ENCODE results near the gene GMPPA.

Gene GMPPA

DNA sequence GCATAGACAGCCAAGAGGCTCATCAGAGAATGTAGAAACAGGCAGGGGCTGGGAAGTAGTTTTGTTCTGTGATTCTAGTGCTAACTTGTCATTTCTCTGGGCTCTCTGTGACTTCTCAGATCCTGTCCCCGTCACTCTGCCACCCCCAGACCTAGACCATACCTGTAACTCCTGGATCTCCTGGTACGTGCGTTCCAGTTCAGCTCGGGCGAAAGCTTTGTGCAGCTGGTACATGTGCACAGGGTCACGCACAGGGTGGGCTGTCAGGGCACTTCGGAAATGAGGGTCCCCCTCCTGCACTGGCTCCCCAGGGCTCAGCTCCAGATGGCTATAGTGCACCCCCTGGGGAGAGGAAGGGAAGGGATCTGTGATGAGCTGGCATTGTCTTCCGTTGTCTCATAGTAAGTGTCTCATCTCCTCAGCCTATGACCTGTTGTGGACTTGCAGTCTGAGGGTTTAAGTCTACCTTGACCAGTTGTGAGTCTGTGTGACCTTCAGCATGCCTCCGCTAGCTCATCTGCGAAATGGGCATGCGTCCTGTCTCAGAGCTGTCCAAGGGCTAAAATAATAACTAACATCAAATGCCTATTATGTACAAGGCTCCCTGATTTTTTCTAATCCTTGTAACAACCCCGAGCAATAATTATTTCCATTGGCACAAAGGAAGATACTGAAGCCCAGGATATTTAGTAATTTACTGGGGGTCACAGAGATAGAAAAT lies 42.3 kb downstream of the GMPPA start:
- DNase-seq (ENCODE audit: low spot score), result no peak

DNA sequence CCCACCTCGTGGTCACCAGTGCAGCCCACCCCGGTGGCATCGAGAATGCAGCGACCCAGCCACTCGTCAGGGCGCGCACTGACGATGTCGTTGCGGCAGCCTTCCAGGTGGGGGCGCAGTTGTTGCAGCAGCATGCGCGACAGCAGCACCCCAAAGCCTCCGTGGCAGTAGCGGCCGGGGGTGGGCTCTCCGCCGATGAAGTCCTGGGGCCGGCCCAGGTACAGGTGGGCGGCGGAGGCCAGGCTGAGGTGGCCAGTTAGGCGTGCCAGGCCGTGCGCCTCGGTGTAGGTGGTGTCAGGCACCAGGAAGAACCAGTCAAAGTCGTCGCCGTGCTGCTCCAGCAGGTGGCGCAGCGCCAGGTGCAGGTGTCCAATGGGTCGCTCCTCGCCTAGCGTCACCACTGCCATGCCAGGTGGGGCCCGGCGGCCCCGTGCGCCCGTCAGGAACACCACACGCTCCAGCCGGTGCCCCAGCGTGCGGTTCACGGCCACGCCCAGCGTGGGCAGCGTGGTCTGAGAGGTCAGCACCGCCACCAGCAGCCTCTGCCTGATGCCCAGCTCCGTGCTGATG lies 43.0 kb downstream of the GMPPA start:
- peak; percentile 86 for DNase-seq (ENCODE audit: low spot score)

DNA sequence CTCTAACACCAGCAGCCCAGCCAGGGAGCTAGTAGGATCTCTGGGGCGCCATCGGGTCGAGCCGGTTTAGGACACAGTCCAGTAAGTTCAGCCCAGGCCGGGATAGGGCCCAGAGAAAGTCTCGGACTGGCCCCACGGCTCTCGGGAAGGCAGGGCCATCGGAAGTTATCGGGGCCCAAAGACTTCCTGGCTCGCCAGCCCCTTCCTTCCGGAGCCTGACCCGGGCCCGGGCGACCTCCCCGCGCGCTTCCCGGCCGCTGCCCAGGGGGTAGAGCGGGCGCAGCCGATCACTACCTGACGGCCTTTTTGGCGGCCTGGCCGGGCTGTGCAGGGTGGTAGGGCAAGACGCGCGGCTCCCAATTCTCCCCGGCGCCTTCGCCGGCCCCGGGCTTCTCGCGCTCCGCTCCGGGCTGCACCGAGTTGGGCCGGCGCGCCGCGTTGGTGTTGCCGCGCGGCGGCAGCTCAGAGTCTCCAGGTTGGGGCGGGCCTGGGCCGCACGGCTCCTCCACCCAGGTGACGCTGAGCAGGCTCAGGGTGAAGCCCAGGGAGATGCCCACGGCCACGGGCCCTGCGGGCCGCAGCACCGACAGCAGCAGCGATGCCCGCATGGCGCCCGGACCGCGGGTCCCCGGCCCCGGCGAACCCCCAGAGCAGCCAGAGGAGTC lies 44.4 kb downstream of the GMPPA start:
- no peak for DNase-seq (ENCODE audit: low spot score)

DNA sequence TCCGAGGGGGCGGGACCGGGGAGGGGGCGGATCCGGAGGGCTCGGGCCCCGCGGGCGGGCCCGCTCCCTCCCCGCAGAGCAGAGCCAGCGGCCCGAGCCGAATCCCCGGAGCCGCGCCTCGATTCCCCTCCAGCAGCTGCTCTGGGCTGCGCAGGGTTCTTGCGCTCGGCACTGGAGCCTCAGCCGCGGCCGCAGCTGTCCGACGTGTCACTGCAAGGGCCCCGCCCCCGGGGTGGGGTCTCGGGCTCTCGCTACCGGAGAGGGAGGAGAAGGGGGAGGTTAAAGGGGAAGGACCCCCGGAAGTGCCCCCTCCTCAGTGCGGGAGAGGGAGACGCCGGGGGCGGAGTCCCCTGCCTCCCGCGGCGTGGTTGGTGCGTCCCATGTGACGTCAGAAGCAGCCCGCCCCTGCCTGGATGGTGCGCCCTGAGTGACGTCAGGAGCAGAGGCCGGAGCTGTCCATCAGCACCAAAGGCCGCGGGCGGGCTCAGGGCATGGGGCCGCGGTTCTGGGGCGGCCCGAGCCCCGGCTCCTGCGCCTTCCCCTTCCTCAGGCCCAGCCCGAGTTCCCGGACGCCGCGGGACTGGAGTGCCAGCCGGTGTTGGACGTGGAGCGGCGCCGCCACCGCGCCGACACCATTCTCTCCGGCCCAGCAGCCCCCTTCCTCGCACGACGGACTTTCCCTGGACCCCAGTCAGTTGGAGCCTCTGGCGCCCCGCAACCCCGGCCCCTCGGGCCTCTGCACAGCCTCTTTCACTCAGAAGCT lies 45.1 kb downstream of the GMPPA start, which contains the start of the genes CHPF and TMEM198:
TSS of gene CHPF (minus strand) at position 214 of the 763 bp plus-strand sequence. CDS start 271 bp downstream, outside the sequence.
TSS of gene TMEM198 (plus strand) at position 433 of the 763 bp plus-strand sequence. CDS start 700 bp downstream, outside the sequence.
- peak; percentile 96 for DNase-seq (ENCODE audit: low spot score)

DNA sequence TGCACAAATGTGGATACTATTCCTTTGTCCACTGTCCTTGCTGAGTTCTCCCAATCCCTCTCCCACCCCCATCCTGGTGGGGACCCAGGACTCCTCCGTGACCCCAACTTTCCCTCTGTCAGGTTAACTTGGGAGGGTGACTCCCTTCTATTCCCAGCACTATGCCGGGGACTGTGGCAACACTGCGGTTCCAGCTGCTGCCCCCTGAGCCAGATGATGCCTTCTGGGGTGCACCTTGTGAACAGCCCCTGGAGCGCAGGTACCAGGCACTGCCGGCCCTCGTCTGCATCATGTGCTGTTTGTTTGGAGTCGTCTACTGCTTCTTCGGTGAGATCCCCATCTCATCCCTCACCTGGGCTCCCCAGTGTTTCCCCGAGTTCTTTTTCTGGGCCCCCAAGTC lies 45.9 kb downstream of the GMPPA start:
- no peak for DNase-seq (ENCODE audit: low spot score)

DNA sequence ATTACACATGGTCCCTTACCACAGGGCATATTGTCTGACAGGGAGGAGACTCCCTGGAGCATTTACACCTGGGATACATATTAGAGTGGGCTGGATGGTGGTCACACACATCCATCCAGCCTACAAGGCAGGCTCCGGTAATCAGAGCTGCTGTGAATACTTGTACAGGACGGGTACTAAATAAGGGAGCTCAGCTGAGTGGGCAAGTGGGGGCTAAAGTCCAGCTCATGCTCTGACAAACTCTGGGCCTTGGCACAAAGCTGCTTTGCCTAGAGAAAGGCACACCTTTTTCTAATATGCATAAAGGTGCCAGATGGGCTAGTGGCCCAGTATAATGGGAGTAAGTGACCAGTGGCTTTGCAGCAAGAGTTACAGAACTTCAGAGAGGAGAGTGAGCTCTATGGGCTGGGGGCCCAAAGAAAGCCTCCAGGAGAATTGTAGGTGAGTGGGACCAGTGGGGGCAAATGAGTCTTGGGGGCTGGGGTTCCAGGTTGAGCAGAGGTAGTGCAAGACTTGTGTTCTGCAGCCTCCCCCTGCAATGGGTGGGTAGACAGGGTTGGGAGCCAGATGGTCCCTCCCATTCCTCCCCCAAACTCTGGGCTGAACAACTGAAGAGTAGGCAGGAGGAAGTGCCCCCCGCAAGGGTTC lies 46.7 kb downstream of the GMPPA start:
- DNase-seq (ENCODE audit: low spot score), result no peak

DNA sequence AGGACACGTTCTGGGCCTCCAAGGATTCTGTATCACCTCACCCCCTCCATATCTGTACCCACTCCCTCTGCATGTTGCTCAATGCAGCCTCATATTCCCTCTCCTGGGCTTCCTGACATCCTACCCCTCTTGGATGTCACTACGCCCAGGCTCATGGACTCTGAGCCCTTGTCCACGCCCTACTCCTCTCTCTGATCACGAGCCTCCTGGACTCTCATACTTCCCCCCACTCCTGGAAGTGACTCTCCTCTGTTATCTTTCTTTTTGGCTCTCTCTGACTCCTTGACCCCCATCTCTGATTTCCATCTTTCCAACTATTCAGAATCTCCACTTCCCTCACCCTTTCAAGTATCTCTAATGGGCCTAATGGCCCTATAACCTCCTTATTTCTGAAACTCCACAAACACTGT lies 47.3 kb downstream of the GMPPA start:
- DNase-seq (ENCODE audit: low spot score), result no peak

DNA sequence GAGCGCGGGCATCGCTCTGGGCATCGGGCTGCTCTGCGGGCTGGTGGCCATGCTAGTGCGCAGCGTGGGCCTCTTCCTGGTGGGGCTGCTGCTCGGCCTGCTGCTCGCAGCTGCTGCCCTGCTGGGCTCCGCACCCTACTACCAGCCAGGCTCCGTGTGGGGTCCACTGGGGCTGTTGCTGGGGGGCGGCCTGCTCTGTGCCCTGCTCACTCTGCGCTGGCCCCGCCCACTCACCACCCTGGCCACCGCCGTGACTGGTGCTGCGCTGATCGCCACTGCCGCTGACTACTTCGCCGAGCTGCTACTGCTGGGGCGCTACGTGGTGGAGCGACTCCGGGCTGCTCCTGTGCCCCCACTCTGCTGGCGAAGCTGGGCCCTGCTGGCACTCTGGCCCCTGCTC lies 48.9 kb downstream of the GMPPA start:
- no peak for DNase-seq (ENCODE audit: low spot score)

DNA sequence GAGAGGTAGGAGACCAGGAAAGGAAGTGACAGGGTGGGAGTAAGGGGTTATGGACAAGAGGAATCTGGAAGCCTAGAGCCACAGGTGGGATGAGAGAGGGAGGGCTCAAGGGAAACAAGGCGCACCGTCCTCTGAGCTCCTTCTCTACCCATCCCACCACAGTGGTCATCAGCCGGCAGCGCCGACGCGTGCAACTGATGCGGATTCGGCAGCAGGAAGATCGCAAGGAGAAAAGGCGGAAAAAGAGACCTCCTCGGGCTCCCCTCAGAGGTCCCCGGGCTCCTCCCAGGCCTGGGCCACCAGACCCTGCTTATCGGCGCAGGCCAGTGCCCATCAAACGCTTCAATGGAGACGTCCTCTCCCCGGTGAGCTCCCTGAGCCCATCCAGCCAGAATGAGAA lies 50.3 kb downstream of the GMPPA start:
- no peak for DNase-seq (ENCODE audit: low spot score)

DNA sequence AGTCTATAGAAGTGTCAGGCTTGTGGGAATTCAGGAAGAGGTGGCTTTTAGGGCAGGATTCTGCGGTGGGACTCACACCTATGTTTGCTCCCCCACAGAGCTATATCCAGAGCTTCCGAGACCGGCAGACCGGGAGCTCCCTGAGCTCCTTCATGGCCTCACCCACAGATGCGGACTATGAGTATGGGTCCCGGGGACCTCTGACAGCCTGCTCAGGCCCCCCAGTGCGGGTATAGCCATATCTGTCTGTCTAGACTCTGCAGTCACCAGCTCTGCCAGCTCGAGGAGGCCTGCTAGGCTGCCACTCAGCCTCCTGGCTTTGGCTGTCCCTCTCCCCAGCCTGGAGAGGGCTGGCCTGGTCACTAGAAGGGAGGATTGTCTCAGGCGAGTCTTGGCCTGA lies 50.9 kb downstream of the GMPPA start:
- DNase-seq (ENCODE audit: low spot score), result no peak

DNA sequence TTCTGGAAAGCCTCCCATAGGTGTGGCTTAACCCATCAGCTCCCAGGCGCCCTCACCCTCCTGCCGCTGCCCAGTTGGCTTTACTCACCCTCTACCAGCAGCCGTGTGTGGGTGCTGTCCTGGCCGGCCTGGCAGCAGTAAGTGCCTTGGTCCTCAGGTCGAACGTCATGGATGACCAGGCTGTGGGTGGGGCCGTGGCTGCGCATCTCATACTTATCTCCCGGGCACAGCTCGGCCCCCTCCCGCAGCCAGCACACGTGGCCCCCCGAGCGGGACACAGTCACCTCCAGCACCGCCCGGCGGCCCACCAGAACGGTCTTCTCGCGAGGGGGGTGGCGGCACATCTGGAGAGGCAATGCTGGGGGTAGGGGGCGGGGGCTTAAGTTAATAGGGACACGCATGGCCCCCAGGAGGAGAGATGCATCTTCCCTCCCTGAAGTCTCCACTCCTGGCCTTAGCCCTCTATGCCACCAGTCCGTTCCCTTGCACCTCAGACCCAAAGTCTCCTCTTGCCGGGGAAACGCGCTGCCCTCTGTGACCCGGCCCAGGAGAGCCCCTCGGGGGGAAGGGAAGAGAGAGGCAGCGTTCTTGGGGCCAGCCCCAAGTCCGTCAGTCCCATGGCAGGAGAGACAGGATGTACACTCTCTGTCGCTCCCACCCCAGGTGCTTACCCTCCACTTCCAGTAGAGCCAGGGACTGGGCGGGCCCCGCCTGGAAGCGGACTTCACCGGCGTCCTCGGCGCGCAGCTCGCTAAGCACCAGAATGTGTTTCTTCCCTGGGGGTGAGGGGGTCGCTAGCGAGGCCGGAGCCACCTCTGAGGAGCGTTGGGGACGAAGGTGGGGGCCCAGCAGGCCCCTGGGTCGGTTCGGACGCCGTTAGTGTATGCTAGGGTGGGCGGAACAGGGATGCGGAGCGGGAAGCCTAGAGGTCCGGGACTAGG lies 53.0 kb downstream of the GMPPA start:
- DNase-seq (ENCODE audit: low spot score), result peak; percentile 52

DNA sequence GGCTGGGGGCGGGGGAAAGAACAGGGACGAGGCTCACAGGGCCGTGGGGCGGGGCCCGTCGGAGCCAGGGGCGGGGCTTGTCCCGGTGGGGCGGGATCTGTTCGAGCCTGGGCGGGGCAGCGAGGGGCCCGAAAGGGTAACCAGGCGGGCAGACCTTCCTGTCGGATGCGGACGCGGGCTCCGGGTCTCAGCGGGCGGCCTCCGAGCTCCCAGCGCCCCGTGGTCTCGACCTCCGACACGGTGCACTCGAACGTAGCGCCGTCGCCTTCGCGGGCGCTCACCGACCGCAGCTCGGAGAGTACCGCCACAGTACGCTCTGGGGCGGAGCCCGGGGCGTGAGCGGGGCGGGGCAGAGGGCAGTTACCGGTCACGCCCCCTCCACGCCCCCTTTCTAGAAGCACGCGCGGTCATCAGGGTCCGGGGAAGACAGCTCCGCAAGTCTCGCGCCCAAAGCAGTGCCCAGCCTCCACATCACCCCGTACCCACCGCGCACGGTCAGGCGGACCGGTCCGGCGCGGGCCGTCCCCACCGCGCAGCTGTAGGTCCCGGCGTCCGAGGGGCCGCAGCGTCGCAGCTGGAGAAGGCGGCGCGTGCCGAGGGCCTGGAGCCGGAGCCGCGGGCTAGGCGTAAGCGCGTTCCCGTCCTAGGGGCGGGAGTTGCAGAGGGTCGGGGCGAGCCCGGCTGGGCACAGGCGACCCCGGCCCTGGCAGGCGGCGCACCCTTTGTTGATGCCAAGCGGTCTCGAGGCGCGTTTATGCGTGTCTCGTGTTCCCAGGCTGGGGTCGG lies 53.9 kb downstream of the GMPPA start:
- DNase-seq (ENCODE audit: low spot score), result peak; percentile 92

DNA sequence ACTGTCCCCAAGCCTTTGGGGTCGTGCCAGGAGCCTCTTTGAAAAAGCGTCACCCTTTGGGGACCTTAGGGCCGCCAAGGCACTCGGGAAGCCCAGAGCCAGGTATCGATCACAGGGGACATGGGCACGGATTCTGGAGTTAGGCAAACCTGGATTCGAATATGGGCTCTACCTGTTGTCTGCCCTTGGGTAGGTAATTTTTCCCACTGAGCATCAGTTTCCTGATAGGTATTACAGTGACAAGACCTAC lies 54.4 kb downstream of the GMPPA start:
- no peak for DNase-seq (ENCODE audit: low spot score)

DNA sequence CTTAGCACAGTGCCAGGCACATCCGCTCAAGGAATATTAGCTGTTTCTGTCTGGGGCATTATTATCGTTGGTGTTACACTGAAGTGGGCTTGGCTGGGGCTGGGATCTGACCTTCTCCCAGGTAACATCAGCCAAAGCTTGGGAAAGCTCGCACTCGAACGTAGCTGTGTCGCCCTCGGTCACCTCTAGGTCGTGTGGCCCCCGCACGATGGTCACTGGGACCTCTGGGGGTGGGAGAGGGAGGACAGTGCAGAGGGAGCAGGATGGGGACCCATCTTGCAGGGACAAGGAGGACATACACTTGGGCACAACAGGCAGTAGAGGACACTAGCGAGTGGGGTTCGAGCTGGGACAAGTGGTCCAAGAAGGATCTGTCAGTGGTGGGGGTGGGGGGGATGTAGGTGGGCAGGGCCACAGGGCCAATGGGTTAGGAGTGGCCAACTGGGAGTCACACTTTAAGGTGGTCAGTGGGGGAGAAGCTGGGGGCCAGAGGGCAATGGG lies 54.8 kb downstream of the GMPPA start:
- DNase-seq (ENCODE audit: low spot score), result no peak

DNA sequence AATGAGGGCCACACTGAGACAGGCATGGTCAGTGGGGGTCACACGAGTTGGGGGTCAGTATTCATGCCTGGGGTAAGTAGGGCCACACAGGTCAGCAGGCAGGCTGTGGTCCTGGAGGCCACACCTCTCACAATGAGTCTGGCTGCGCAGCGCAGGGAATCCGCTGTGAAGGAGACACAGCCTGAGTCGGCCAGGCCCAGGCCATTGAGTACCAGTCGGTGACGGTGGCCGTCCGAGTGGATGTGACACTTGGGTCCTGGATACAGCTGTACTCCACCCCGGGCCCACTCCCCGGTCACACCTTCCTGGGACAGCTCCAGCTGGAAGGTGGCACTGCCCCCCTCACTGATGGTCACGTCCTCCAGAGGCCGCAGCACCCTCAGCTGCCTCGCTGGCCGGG lies 55.7 kb downstream of the GMPPA start:
- no peak for DNase-seq (ENCODE audit: low spot score)

DNA sequence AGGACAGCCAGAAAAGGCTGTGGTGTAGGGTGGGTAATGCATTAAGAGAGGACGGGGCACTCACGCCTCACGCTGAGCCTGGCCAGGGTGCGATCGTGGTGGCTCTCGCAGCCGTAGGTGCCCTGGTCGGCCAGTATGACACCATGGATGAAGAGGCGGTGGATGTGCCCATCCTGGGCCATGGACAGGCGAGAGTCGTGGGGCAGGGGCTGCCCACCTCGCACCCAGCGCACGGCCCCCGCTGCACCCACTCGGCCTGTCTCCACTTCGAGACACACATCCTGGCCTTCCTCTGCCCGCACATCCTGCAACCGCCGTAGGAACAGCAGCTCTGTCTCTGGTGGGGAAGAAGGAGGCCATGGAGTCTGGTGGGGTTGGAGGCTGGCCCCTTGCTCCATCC lies 57.3 kb downstream of the GMPPA start:
- no peak for DNase-seq (ENCODE audit: low spot score)

DNA sequence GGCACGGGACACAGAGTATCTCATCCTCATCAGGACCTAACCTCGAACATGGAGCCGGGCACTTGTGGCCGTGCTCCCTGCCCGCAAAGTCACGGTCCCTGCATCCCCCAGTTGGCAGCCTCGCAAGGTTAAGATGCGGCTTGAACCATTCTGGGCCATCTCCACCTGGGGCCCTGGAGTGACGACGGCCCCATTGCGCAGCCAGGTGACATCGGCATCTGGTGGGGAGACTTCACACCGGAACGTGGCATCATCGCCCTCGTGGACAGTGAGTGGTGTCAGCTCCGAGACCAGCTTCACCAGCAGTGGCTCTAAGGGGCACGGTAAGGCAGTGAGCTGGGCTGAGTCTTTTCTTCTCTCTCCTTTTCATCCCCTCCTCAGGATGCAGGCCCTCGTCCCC lies 57.7 kb downstream of the GMPPA start:
- no peak for DNase-seq (ENCODE audit: low spot score)

Data from iPS-NIHi11 (cell line).